NCI-H1092 treated with DMSO at 0.1 percent for 48 hours (cell line): ENCODE results near the gene LRRK2.
"Not testable (repeated sequence)": the region's sequence is repeated elsewhere in the genome, so short reads cannot be mapped to it uniquely, and the experiment has no call there.

ENCODE experiments used
- DNase-seq: peaks from one replicate; lab custom pipeline; 2025; lab: John Stamatoyannopoulos, UW

LRRK2 gene

GRCh38 chr12:40248034-40248433 is 23.2 kb downstream of the LRRK2 start:
- no peak for DNase-seq

- DNase-seq = no peak
Measured at GRCh38 chr12:40248585-40249297, 23.9 kb downstream of the LRRK2 start.

- not testable (repeated sequence) for DNase-seq
Measured at GRCh38 chr12:40250652-40251051, 25.9 kb downstream of the LRRK2 start.

- no peak for DNase-seq
Measured at GRCh38 chr12:40253936-40254335, 29.1 kb downstream of the LRRK2 start.

- no peak for DNase-seq
Measured at GRCh38 chr12:40254455-40255085, 29.8 kb downstream of the LRRK2 start.

GRCh38 chr12:40258371-40258770 is 33.6 kb downstream of the LRRK2 start:
- no peak for DNase-seq

GRCh38 chr12:40261937-40262336 is 37.1 kb downstream of the LRRK2 start:
- DNase-seq = no peak

GRCh38 chr12:40262657-40263056 is 37.9 kb downstream of the LRRK2 start:
- DNase-seq = no peak

- DNase-seq = no peak
Measured at GRCh38 chr12:40263616-40264409, 39.0 kb downstream of the LRRK2 start.

- no peak for DNase-seq
Measured at GRCh38 chr12:40271981-40272664, 47.3 kb downstream of the LRRK2 start.

- DNase-seq = no peak
Measured at GRCh38 chr12:40281791-40282364, 57.1 kb downstream of the LRRK2 start.

- no peak for DNase-seq
Measured at GRCh38 chr12:40286583-40286982, 61.8 kb downstream of the LRRK2 start.

GRCh38 chr12:40287369-40287975 is 62.7 kb downstream of the LRRK2 start:
- no peak for DNase-seq

GRCh38 chr12:40292788-40293429 is 68.1 kb downstream of the LRRK2 start:
- no peak for DNase-seq

- DNase-seq = no peak
Measured at GRCh38 chr12:40298341-40298740, 73.5 kb downstream of the LRRK2 start.

GRCh38 chr12:40300490-40300889 is 75.7 kb downstream of the LRRK2 start:
- no peak for DNase-seq

GRCh38 chr12:40309001-40309400 is 84.2 kb downstream of the LRRK2 start:
- DNase-seq = no peak

GRCh38 chr12:40310211-40310610 is 85.4 kb downstream of the LRRK2 start:
- no peak for DNase-seq

- DNase-seq = no peak
Measured at GRCh38 chr12:40312196-40312595, 87.4 kb downstream of the LRRK2 start.

- no peak for DNase-seq
Measured at GRCh38 chr12:40312982-40313576, 88.3 kb downstream of the LRRK2 start.

GRCh38 chr12:40313928-40314327 is 89.1 kb downstream of the LRRK2 start:
- DNase-seq = no peak
